Skeletal muscle cell (primary cell): ENCODE measurements around the gene GPR157.
A peak's percentile ranks its signal among the peaks of the same experiment; 100 is the strongest.
"Not testable (repeated sequence)": the region's sequence is repeated elsewhere in the genome, so short reads cannot be mapped to it uniquely, and the experiment has no call there.

ENCODE experiments used
- DNase-seq: peaks from one replicate; pipeline ENCODE4 v3.0.0-alpha.2; 2010; ENCODE audit warnings: low read depth
- H3K4me3 ChIP-seq: 2 replicates; pipeline ENCODE4 v1.5.1; 2011; ENCODE audit warnings: low read depth, mild to moderate bottlenecking, control low read depth, low read length, moderate library complexity

The GPR157 gene

GRCh38 chr1:9123665-9124064, 5.2 kb downstream of the GPR157 start:
- not testable (repeated sequence) for H3K4me3 ChIP-seq, DNase-seq

DNA sequence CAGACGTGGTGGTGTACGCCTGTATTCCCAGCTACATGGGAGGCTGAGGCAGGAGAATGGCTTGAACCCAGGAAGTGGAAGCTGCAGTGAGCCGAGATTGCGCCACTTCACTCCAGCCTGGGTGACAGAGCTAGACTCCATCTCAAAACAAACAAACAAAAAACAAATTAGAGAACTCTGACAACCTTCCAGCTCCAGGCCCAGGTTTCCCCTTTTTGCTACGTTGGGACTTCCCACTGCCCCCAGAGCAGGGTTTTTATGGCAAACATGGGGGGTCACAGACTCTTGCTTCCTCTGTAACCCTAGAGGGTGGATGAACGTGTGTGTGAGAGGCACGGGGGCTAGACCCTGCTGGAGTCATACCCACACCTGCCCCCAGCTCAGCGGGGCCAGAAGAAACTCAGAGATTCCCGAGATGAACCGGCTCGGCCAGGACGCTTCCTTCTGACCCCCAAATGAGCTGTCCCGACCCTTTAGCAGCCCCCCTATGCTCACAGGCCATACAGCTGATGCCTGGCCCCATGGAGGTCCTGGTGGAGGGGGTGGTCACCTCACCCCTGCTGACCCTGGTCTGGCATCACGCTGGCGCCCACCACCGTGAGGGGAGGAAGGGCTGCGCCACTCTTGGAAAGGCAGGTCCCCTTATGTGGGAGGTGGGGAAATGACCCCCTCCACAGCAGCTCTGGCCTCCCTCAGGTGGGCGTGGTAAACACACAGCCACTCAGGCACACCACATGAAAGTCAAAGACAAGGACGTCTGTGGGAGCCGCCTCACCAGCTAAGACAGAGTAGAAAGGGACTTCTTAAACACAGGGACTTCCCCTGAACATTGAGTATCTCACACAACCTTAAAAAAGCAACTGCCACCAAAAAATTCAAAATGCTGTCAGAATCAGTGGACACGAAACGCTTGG, 7.1 kb downstream of the GPR157 start:
- no peak overlapping the region for H3K4me3 ChIP-seq
- no peak for DNase-seq

- no peak overlapping the region for H3K4me3 ChIP-seq
- no peak for DNase-seq
Observed at GRCh38 chr1:9120312-9120958, 8.5 kb downstream of the GPR157 start.

- no peak for DNase-seq
- H3K4me3 ChIP-seq = no peak overlapping the region
Observed at GRCh38 chr1:9119745-9120144, 9.2 kb downstream of the GPR157 start.

GRCh38 chr1:9118186-9118585, 10.7 kb downstream of the GPR157 start:
- no peak overlapping the region for H3K4me3 ChIP-seq
- DNase-seq = no peak

GRCh38 chr1:9115351-9116205, 13.3 kb downstream of the GPR157 start:
- no peak overlapping the region for H3K4me3 ChIP-seq
- no peak for DNase-seq

- H3K4me3 ChIP-seq = no peak overlapping the region
- DNase-seq = no peak
Observed at GRCh38 chr1:9112961-9113880, 15.7 kb downstream of the GPR157 start.

GRCh38 chr1:9111957-9112356, 16.9 kb downstream of the GPR157 start:
- no peak overlapping the region for H3K4me3 ChIP-seq
- no peak for DNase-seq

DNA sequence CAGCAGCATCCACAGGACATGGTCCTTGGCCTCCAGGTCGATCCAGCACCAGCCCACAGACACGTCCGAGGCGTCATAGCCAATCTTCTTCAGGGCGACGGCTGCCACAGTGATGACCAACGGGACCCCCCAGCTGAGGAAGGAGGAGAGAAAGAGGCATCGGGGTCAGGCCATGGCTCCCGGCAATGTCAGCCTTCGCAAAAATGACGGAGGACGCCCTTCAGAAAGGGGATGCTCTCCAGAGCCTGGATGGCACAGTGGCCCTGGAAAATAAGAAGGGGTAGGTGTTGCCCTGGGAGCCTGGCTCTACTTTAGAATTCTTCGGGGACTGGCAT, 17.6 kb downstream of the GPR157 start:
- no peak for DNase-seq
- no peak overlapping the region for H3K4me3 ChIP-seq

- DNase-seq = peak; percentile 75
- no peak overlapping the region for H3K4me3 ChIP-seq
Observed at GRCh38 chr1:9110669-9111356, 18.1 kb downstream of the GPR157 start.

- no peak overlapping the region for H3K4me3 ChIP-seq
- no peak for DNase-seq
Observed at GRCh38 chr1:9108056-9108665, 20.7 kb downstream of the GPR157 start.

GRCh38 chr1:9107136-9107535, 21.8 kb downstream of the GPR157 start:
- no peak for DNase-seq
- no peak overlapping the region for H3K4me3 ChIP-seq

GRCh38 chr1:9106286-9106685, 22.6 kb downstream of the GPR157 start:
- H3K4me3 ChIP-seq = no peak overlapping the region
- DNase-seq = no peak

DNA sequence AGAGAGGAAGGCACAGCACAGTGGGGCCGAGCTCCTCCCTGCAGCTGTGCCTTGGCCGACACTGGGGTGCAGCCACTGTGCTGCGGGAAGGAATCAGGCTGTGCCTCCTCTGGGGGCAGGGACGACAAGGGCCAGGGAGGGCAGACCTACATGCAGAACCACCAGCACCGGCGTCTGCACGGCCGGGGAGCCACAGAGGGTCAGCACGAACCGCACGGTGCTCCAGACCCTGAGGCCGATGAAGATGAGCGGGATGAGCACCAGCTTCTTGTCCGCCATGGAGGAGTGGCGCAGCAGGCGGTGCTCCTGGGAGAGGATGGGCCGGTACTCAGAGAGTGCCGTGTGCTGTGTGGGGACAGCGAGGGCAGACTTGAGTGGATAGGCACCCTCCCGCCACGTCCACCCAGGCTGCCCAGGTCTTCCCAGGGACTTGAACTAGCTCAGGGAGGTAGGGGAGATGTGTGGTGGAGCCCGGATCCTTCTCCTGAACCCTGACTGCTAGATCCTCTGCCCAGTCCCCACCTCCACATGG, 23.5 kb downstream of the GPR157 start:
- no peak for DNase-seq
- H3K4me3 ChIP-seq = no peak overlapping the region

GRCh38 chr1:9101510-9102146, 27.3 kb downstream of the GPR157 start:
- no peak for DNase-seq
- no peak overlapping the region for H3K4me3 ChIP-seq

DNA sequence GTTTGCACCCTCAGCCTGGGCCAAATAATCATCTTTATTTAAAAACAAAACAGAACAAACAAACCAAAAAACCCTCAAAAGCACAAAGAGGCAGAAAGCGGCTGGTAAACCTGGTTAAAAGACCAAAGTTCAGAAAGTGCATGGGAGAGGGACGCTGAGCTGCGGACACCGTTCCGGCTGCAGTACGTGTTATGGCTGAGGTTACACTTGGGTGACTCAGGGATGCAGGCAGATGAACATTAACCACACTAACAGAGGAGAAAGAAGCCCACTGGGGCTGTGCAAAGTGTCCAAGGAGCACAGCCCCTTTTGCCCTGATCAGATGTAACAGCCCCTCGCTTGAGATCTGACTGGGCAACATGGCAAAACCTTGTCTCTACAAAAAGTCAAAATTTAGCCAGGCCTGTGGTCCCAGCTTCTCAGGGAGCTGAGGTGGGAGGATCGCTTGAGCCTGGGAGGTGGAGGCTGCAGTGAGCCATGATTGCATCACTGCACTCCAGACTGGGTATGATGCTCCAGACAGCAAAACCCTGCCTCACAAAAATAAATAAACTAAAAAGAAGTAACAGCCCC, 28.3 kb downstream of the GPR157 start:
- no peak overlapping the region for H3K4me3 ChIP-seq
- DNase-seq = no peak

- DNase-seq = no peak
- H3K4me3 ChIP-seq = no peak overlapping the region
Observed at GRCh38 chr1:9099555-9099954, 29.3 kb downstream of the GPR157 start.
